Esophagus squamous epithelium (tissue), 5 donors: ENCODE results near the gene HSD11B2. TPM values are rescaled to one million over a fixed set of nuclear protein-coding genes. Genes with fewer than 3 reads are reported as not detected.

Experiments
- DNase-seq: peaks from one replicate; lab custom pipeline; 2025; lab: John Stamatoyannopoulos, UW
- H3K27ac ChIP-seq, 4 donors: fragments of 200-600 bp; sonication (generic); one replicate each; pipeline ENCODE4 v1.5.1; 2016 to 2019; ENCODE audit warnings: mild to moderate bottlenecking in 1 of 4
- H3K27me3 ChIP-seq, 4 donors: fragments of 200-600 bp; sonication (generic); 1 replicate in 3 of 4; 2 replicates in 1 of 4; pipeline versions ENCODE4 v1.5.1 to v1.6.0; 2017 to 2021; ENCODE audit warnings: antibody characterized with exemption in 1 of 4
- H3K36me3 ChIP-seq, 3 donors: fragments of 200-600 bp; sonication (generic); one replicate each; pipeline ENCODE4 v1.5.1; 2016 to 2019
- H3K4me1 ChIP-seq, 3 donors: fragments of 200-600 bp; sonication (generic); one replicate each; pipeline ENCODE4 v1.5.1; 2017 to 2019
- H3K4me3 ChIP-seq, 4 donors: fragments of 200-600 bp; sonication (generic); 1 replicate in 3 of 4; 2 replicates in 1 of 4; pipeline ENCODE4 v1.5.1; 2016 to 2019; ENCODE audit warnings: mild to moderate bottlenecking in 2 of 4, moderate library complexity in 1 of 4
- H3K9me3 ChIP-seq, 3 donors: fragments of 200-600 bp; sonication (generic); one replicate each; pipeline ENCODE4 v1.5.1; 2016 to 2019
- POLR2A ChIP-seq, 4 donors: fragments of 450-650 bp; IDR thresholded peaks; one replicate each; pipeline ENCODE4 v1.6.1; 2017; ENCODE audit warnings: antibody characterized with exemption in 4 of 4, mild to moderate bottlenecking in 4 of 4, moderate library complexity in 3 of 4
- WGBS, 2 donors: methylation state at CpG; one replicate each; pipeline ENCODE4 v1.1.5; 2018; 5-methylcytosine and 5-hydroxymethylcytosine counted together
- intact Hi-C: fragments of 100-400 bp; cut with DNase I; formaldehyde crosslinking; loops from one replicate; pipeline ENCODE4 v1.15.0; 2022
- total RNA-seq, 4 donors: library from RNA; depleted of rRNA; stranded (reverse); fragments of >200 nt; gene quantifications; one replicate each; pipeline ENCODE4 v1.1.0, GENCODE V29; 2016
- TF ChIP-seq, protein P1 (sequence below), 6 experiments: fragments of 450-650 bp in 4 of 6; fragments of 200-600 bp in 2 of 6; sonication (generic) in 2 of 6; IDR thresholded peaks; one replicate each; pipeline ENCODE4 v1.5.1; 2016 to 2019; ENCODE audit warnings: antibody characterized with exemption in 6 of 6, mild to moderate bottlenecking in 4 of 6, moderate library complexity in 4 of 6
- donor health status: DM: yes; HTN: yes; CAD: no.

HSD11B2 gene
- total RNA-seq, 4 donors from 2014 or later = 2.1 to 13.0 (median 6.7) TPM

DNA sequence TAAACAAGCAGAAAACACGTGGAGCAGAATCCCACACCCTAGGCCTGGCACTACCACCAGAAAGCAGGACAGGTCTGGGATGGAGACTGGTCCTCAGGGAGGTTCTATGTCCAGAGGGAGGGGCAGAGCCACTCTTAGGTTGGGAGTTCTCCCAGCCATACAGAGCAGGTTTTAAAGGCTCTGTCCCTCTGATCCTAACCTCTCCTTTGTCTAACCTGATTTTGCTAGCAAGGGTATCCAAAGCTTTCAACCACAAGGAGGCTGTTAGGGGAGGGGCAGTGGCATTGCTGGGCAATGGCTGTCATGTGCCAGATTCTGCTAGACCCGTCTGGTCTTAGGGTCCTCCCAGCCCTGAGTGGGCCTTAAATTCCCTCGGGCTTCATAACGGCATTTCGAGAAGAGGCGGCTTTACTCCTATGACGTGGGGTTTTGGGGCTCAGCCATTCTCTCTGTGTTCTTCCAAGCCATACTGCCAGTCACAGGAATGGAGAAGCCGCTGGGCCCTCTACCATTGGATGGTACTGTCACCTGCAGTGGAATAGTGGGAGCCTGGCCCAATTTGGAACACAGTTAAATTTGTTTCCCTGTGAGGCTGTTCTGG lies 43.3 kb upstream of the HSD11B2 start:
- Histone ChIP-seq H3K27me3 (no peaks in the 10 kb centered on the region), H3K4me3 (no peak overlapping the region), H3K27ac (no peak overlapping the region), H3K4me1 (peaks cover 9 to 25% (median 17%) of the 10 kb centered on the region in 3 donors), H3K36me3 (no peaks in the 10 kb centered on the region), H3K9me3 (no peaks in the 10 kb centered on the region)
- DNase-seq = no peak
- intact Hi-C loops = no loop called here
- 71 to 76% methylated on average over 4 to 6 of the region's 8 CpGs for WGBS, 2 donors
- no peak for TF ChIP-seq POLR2A (IDR thresholded peaks at IDR 0.05)
- TF ChIP-seq, protein P1, sequence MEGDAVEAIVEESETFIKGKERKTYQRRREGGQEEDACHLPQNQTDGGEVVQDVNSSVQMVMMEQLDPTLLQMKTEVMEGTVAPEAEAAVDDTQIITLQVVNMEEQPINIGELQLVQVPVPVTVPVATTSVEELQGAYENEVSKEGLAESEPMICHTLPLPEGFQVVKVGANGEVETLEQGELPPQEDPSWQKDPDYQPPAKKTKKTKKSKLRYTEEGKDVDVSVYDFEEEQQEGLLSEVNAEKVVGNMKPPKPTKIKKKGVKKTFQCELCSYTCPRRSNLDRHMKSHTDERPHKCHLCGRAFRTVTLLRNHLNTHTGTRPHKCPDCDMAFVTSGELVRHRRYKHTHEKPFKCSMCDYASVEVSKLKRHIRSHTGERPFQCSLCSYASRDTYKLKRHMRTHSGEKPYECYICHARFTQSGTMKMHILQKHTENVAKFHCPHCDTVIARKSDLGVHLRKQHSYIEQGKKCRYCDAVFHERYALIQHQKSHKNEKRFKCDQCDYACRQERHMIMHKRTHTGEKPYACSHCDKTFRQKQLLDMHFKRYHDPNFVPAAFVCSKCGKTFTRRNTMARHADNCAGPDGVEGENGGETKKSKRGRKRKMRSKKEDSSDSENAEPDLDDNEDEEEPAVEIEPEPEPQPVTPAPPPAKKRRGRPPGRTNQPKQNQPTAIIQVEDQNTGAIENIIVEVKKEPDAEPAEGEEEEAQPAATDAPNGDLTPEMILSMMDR (IDR thresholded peaks at IDR 0.05) = no peak

DNA sequence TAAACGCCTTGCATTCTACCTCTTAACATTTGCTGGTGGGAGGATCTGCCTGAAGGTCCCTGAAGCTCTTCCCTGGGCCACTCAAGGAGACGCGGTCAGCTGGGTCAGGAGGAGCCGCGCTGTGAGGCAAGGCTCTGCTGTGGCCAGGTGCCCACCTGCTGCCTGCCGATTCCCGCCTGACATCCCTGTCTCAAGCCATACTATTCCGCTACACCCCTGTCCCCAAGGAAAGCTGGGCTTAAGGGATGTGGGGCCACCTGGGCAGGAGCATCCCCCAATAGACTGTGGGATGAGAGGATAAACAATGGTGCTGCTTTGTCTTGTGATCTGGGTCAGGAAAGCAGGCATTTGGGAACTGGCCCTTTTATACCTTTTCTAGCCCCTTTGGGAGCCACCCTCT lies 42.7 kb upstream of the HSD11B2 start:
- H3K27ac ChIP-seq = no peak overlapping the region
- H3K9me3 ChIP-seq = no peaks in the 10 kb centered on the region
- intact Hi-C loops = no loop called here
- no peaks in the 10 kb centered on the region for H3K36me3 ChIP-seq
- DNase-seq = no peak
- H3K27me3 ChIP-seq = peaks cover 0 to 5% (median 0%) of the 10 kb centered on the region in 4 donors
- no peak for TF ChIP-seq POLR2A (IDR thresholded peaks at IDR 0.05)
- TF ChIP-seq, protein P1 (IDR thresholded peaks at IDR 0.05) = no peak
- no peak overlapping the region for H3K4me3 ChIP-seq
- H3K4me1 ChIP-seq = peaks cover 15 to 32% (median 23%) of the 10 kb centered on the region in 3 donors
- 70 to 94% methylated on average over 2 to 8 of the region's 8 CpGs for WGBS, 2 donors

DNA sequence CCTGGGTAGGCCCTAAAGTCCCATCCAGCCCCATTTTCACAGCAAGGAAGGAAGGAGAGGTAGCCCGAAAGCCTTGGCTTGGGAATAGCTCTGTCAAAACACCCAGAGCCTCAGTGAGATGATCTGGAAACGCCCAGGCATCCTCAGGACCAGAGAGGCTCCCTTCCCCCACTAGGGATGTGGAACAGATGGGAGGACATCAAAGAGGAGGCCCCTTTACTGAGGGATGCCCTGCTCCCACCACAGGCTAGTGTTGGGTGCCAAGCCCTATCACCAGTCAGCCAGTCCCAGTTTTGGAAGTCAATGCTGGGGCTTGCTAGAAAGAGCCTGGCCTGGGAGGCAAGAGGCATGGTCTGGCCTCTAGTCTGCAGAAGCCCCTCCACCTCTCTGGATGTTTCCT lies 42.3 kb upstream of the HSD11B2 start:
- intact Hi-C loops = no loop called here
- H3K36me3 ChIP-seq = no peaks in the 10 kb centered on the region
- TF ChIP-seq, protein P1 (IDR thresholded peaks at IDR 0.05) = no peak
- TF ChIP-seq POLR2A (IDR thresholded peaks at IDR 0.05) = no peak
- peaks cover 0 to 6% (median 0%) of the 10 kb centered on the region in 4 donors for H3K27me3 ChIP-seq
- H3K4me3 ChIP-seq = no peak overlapping the region
- DNase-seq = no peak
- WGBS, 2 donors = no CpG with 5 or more reads among the region's 2 CpGs
- H3K27ac ChIP-seq = no peak overlapping the region
- peaks cover 19 to 36% (median 27%) of the 10 kb centered on the region in 3 donors for H3K4me1 ChIP-seq
- no peaks in the 10 kb centered on the region for H3K9me3 ChIP-seq

DNA sequence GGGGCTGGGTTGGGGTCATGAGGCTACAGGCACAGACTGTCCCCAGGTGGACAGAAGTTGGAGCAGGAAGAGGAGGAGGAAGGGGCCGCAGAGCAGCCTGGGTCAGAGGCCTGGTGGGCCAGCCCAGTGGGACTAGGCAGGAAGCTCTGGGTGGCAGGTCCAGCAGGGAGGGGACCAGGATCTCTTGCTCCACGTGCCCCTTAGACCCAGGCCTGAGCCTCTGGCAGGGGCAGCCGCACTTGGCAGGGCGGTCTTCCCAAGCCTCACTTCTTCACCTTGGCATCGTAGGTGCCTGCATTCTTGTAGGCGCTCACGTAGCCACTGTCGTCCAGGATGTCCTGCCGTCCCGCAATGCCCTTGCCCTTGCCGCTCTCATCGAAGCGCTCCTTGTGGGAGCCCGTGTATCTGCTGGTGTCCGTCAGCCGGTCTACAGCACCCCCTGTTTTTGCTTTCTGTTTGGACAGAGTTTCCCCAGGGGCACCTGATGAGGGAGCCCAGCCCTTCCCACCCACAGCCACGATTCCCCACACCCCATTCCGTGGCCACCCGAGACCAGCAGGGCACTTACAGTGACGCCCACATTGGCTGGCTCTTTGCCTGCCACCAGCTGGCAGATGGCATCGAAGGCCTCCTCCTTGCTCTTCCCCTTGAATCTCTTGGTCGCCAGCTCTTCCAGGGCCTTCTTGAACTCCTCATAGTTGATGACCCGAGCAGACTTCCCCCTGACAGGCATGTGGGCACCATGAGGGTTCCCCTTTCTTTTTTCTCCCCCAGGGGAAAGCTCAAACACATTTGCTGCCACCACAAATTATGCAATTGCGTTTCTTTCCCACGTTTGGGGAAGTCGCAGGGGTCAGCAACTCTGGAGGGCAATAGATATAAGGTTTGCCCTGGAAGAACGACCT lies 40.8 kb upstream of the HSD11B2 start:
- intact Hi-C loops = no loop called here
- no peak overlapping the region for H3K4me3 ChIP-seq
- DNase-seq = no peak
- no peak overlapping the region for H3K27ac ChIP-seq
- H3K36me3 ChIP-seq = no peaks in the 10 kb centered on the region
- TF ChIP-seq, protein P1 (IDR thresholded peaks at IDR 0.05) = no peak
- TF ChIP-seq POLR2A (IDR thresholded peaks at IDR 0.05) = no peak
- H3K4me1 ChIP-seq = peaks cover 34 to 51% (median 37%) of the 10 kb centered on the region in 3 donors
- no peaks in the 10 kb centered on the region for H3K9me3 ChIP-seq
- WGBS, 2 donors = 76 to 85% methylated on average over 23 to 24 of the region's 27 CpGs
- peaks cover 0 to 17% (median 0%) of the 10 kb centered on the region in 4 donors for H3K27me3 ChIP-seq
